COLO668 (cell line): Measurements from ENCODE around the gene METTL2B.
"Not testable (repeated sequence)": the region's sequence is repeated elsewhere in the genome, so short reads cannot be mapped to it uniquely, and the experiment has no call there.

Experiments used
- DNase-seq: peaks from one replicate; lab custom pipeline; 2025; ENCODE audit not compliant: unreplicated experiment; lab: John Stamatoyannopoulos, UW

The METTL2B gene

DNA sequence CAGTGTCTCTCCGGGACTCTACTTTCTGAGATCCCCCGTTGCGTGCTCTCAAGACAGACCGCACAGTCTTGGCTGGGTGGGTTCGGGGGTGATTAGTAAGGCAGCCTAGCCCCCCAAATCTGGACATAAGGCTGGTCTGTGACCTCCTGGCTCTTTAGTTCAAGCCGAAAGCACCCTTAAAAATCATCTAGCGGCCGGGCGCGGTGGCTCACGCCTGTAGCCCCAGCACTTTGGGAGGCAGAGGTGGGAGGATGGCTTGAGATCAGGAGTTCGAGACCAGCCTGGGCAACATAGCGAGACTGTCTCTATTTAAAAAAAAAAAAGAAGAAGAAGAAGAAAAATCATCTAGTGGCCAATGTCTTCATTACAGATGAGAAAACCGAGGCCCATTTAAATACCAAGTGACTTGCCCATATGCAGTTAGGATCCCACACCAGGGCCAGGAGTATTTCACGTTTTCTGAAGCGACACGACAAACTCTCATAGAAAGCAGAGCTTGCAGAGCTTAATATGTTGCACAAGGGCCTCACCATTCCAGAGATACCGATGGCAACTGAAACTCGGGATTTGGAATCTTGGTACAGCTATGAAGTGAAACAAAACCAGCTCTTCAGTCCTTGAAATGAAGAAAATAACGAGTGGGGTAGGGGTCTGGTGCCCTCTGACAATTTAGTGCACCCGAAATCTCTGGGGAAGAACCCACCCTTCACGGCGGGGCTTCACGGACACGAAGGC, 21.6 kb upstream of the METTL2B start:
- DNase-seq: no peak

DNA sequence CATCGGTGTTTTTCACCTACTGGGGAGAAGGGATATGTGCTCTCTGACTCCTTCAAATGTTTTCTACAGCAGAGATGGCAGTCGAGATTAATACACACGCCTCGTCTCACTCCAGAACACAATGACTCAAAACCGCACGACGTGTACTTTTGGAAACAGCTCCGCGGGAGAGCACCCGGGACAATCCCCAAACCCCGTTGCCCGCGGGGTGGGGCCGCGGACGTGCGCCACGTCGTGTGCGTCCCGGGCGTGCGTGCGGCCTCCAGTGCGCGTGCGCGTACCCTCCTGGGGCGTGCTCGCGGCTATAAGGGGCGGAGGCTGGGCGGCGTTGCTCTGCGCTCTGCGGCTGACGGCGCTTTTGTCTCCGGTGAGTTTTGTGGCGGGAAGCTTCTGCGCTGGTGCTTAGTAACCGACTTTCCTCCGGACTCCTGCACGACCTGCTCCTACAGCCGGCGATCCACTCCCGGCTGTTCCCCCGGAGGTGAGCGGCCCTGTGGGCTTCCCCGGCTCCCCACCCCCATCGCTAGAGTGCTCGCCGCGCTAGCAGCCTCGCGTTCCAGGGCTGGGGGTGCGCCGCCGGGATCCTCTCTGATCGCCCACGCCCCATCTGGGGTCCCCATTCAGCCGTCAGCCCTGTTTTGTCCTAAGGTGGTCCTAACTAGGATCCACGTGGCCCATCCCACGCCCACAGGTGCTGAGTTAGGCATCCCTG, 20.8 kb upstream of the METTL2B start, which contains the start of gene HILPDA:
TSS of gene HILPDA (plus strand) at position 336 of the 712 bp plus-strand sequence. CDS start 1,391 bp downstream, outside the sequence.
- DNase-seq: peak; percentile 97

DNA sequence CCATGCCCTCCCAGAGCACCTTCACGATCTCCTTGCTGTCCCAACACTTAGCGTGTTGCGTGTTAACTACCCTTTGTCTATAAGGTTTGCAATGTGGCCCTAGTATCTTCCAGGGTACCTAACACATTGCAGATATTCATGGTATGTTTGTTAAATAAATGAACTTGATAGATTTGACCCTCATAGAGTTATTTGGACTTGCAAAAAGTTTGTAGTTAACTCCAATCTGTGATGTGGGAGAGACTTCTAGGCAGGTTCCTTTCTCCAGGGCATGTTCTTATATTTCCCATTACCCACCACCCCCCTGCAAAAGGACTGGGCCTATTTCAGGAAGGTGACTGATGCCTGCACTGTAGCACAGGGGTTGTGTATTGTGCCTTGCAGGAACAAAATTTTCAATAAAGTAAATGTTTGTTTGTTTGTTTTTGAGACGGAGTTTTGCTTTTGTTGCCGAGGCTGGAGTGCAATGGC, 20.3 kb upstream of the METTL2B start:
- no peak for DNase-seq

DNA sequence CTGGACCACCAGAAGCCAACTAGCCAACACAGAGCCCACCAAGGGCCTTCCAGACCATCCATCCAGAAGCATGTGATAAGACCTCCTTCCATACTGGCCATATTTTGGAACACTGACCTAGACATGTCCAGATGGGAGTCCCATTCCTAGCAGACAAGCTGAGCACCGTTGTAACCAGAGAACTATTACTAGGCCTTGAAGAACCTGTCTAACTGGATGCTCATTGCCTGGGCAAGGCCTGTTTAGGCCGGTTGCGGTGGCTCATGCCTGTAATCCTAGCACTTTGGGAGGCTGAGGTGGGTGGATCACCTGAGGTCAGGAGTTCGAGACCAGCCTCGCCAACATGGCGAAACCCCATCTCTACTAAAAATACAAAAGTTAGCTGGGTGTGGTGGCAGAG, 19.2 kb upstream of the METTL2B start:
- not testable (repeated sequence) for DNase-seq

- DNase-seq: no peak
Observed at GRCh38 chr7:128458956-128459355, 17.6 kb upstream of the METTL2B start.

- DNase-seq: peak; percentile 49
Observed at GRCh38 chr7:128459394-128459878, 17.1 kb upstream of the METTL2B start.

DNA sequence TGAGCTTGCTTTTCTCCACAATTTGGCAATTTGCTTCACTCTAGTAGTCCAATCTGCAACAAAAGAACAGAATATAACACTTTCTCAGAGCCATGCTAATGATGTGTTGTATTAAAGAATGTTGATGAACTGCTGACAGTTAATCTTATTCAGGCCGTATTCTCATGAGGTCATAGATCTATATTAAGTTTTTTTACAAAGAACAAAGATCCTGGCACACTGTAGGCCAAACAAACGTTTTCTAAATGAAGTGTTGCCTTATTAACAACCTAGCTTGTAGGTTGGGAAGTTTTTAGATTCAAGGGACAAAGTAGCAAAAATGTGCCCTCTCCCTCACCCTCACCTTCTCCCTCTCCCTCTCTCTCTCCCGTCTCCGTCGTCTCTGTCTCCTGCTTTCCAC, 14.1 kb upstream of the METTL2B start:
- no peak for DNase-seq

- DNase-seq: not testable (repeated sequence)
Observed at GRCh38 chr7:128463345-128463744, 13.2 kb upstream of the METTL2B start.

- not testable (repeated sequence) for DNase-seq
Observed at GRCh38 chr7:128463933-128464332, 12.6 kb upstream of the METTL2B start.

DNA sequence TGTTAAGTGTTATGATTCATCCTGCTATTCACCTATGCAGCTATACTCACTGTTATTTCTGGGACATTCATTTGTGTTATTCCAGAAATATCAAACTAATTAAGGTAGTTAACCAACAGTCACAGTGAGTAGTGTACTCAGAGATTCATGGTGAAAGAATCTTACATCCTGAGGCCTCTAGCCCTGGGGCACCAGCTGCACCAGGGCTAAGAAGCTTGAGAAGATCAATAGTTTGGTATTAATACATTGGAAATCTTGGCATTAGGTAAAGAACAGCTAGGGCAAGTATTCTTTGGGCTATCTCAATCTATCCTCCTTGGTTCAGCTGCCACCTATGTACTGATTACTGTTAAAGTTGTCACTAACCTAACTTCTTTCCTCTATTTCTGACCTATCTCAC, 9.7 kb upstream of the METTL2B start:
- DNase-seq: not testable (repeated sequence)

DNA sequence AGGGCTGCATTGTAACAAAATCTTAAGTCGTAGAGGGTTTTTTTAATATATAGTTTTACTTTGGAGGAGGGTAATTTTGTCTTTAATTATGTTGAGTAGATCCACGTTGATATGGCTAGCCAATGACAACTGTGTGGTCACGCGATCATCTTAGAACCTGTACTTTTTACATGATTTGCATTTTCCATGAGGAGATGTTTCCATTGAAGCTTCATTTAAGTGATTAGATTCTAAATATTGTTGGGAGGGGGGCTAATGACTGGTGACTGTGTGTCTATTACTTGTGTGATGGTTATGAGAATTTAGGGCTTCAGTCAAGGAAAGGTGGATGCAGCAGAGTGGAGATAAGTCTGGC, 765 bp downstream of the METTL2B start:
- not testable (repeated sequence) for DNase-seq

DNA sequence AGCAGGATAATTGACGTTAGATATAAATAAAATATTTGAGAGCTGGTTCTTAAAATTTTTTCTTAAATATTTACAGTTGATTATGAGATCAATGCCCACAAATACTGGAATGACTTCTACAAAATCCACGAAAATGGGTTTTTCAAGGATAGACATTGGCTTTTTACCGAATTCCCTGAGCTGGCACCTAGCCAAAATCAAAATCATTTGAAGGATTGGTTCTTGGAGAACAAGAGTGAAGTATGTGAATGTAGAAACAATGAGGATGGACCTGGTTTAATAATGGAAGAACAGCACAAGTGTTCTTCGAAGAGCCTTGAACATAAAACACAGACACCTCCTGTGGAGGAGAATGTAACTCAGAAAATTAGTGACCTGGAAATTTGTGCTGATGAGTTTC, 2.5 kb downstream of the METTL2B start:
- not testable (repeated sequence) for DNase-seq

- not testable (repeated sequence) for DNase-seq
Observed at GRCh38 chr7:128488134-128488533, 11.6 kb downstream of the METTL2B start.

DNA sequence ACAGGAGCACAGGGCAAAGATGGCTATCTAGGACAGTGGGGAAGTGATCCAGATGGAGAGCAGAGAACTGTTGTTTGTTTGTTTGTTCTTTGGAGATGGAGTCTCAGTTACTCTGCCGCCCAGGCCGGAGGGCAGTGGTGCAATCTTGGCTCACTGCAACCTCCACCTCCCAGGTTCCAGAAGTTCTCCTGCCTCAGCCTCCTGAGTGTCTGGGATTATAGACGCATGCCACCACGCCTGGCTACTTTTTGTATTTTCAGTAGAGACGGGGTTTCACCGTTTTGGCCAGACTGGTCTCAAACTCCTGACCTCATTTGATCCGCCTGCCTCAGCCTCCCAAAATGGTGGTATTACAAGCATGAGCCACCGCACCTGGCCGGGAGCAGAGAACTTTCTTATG, 20.9 kb downstream of the METTL2B start:
- no peak for DNase-seq

GRCh38 chr7:128505416-128505815, 28.9 kb downstream of the METTL2B start:
- not testable (repeated sequence) for DNase-seq

DNA sequence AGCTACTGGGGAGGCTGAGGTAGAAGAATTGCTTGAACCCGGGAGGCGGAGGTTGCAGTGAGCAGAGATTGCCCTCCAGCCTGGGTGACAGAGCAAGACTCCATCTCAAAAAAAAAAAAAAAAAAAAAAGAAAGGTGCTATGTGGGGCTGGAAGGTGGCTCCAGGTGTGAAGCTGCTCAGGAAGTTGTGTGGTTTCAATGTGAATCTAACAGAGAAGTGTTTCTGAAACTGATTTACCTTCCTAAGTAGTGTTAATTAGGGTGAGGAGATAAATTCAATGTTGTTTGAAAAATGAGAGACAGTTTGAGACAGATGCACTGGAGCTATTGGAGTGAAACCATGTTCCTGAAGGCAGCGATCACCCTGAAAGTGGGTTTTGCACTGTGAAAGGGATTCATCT, 30.3 kb downstream of the METTL2B start:
- DNase-seq: not testable (repeated sequence)

GRCh38 chr7:128507321-128507993, 30.9 kb downstream of the METTL2B start:
- not testable (repeated sequence) for DNase-seq

- not testable (repeated sequence) for DNase-seq
Observed at GRCh38 chr7:128511692-128512091, 35.1 kb downstream of the METTL2B start.

DNA sequence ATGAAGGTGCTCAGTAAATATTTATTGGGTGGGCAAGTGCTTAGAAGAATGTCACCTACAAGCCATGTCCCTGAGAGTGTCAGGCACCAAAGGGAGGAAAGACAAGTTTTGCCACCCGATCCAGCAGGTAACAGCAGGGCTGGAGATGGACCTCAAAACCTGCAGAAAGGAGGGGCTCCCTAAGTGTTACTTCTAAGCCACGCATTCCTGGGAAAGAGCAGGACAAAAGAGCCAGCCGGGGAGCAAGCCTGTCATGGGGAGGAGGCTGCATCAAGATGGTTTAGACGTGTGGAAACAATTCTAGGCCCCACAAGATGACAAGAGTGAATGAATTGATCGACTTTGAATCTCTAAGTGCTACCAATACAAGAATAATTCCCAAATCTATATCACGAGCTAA, 38.7 kb downstream of the METTL2B start:
- not testable (repeated sequence) for DNase-seq

- not testable (repeated sequence) for DNase-seq
Observed at GRCh38 chr7:128517023-128517422, 40.5 kb downstream of the METTL2B start.

- DNase-seq: peak; percentile 97
Observed at GRCh38 chr7:128523226-128523931, 46.8 kb downstream of the METTL2B start.
